Type B pancreatic cell (in vitro differentiated cells): ENCODE results near the gene MAP3K6. TPM values are rescaled to one million over a fixed set of nuclear protein-coding genes. Genes with fewer than 3 reads are reported as not detected.
A peak's percentile ranks its signal among the peaks of the same experiment; 100 is the strongest.

Source experiments
- DNase-seq: peaks from one replicate; pipeline ENCODE4 v3.0.0; 2021; ENCODE audit warnings: mixed read lengths; ENCODE audit not compliant: unreplicated experiment; ENCODE audit errors: extremely low spot score
- H3K27ac Mint-ChIP-seq: 2 replicates; pipeline ENCODE4 v1.8.0; 2021; ENCODE audit warnings: mild to moderate bottlenecking, mixed read lengths
- H3K27me3 Mint-ChIP-seq: 2 replicates; pipeline ENCODE4 v1.8.0; 2021; ENCODE audit warnings: mixed read lengths
- H3K36me3 Mint-ChIP-seq: 2 replicates; pipeline ENCODE4 v1.8.0; 2021; ENCODE audit warnings: mixed read lengths
- H3K4me1 Mint-ChIP-seq: one replicate; pipeline ENCODE4 v1.8.0; 2021; ENCODE audit warnings: mixed read lengths; ENCODE audit not compliant: unreplicated experiment
- H3K4me3 Mint-ChIP-seq: 2 replicates; pipeline ENCODE4 v1.8.0; 2021; ENCODE audit warnings: mild to moderate bottlenecking, mixed read lengths
- H3K9me3 Mint-ChIP-seq: 2 replicates; pipeline ENCODE4 v1.8.0; 2021; ENCODE audit warnings: mixed read lengths
- CTCF ChIP-seq: fragments of 200-600 bp; sonication (generic); conservative IDR thresholded peaks from 2 replicates; pipeline ENCODE4 v1.5.0; 2021; ENCODE audit warnings: antibody characterized with exemption, mild to moderate bottlenecking
- total RNA-seq: library from RNA; stranded (reverse); gene quantifications from 2 replicates; pipeline ENCODE4 v1.2.1, GENCODE V29; 2021; ENCODE audit warnings: low replicate concordance

The MAP3K6 gene
- total RNA-seq, 1 donor from 2014 or later, result 15.6 TPM

- no peak for TF ChIP-seq CTCF
- H3K9me3 Mint-ChIP-seq, result no peaks in the 10 kb centered on the region
- no peak for DNase-seq
- H3K27me3 Mint-ChIP-seq, result no peaks in the 10 kb centered on the region
- peaks cover 37% of the 10 kb centered on the region for H3K4me1 Mint-ChIP-seq
- peak overlapping the region; percentile 93 for H3K27ac Mint-ChIP-seq
- H3K4me3 Mint-ChIP-seq, result peak overlapping the region; percentile 96
- H3K36me3 Mint-ChIP-seq, result no peaks in the 10 kb centered on the region
Measured at GRCh38 chr1:27322569-27323240, 44.1 kb downstream of the MAP3K6 start.

GRCh38 chr1:27321813-27322568, 44.8 kb downstream of the MAP3K6 start, which contains the start of gene TMEM222:
Gene TMEM222, plus strand, starts transcription at chr1:27322163. Its CDS starts 35 bp downstream, at chr1:27322198.
- H3K9me3 Mint-ChIP-seq, result no peaks in the 10 kb centered on the region
- H3K36me3 Mint-ChIP-seq, result no peaks in the 10 kb centered on the region

GRCh38 chr1:27318596-27318995, 48.2 kb downstream of the MAP3K6 start:
- Mint-ChIP-seq H3K4me1 (peaks cover 31% of the 10 kb centered on the region), H3K36me3 (no peaks in the 10 kb centered on the region), H3K27me3 (no peaks in the 10 kb centered on the region), H3K4me3 (peak overlapping the region; percentile 47), H3K9me3 (no peaks in the 10 kb centered on the region), H3K27ac (peak overlapping the region; percentile 36)
- TF ChIP-seq CTCF, result no peak
- DNase-seq, result no peak

More at GRCh38 chr1:27321813-27322568, 44.8 kb downstream of the MAP3K6 start, which contains the start of gene TMEM222:
- H3K27me3 Mint-ChIP-seq, result no peaks in the 10 kb centered on the region
- peak within 1 kb of the TSS; percentile 93 for H3K27ac Mint-ChIP-seq
- TF ChIP-seq CTCF, result peak; percentile 25
- peak; percentile 99 for DNase-seq
- peaks cover 36% of the 10 kb centered on the region for H3K4me1 Mint-ChIP-seq
- peak within 1 kb of the TSS; percentile 96 for H3K4me3 Mint-ChIP-seq

- Mint-ChIP-seq H3K36me3 (no peaks in the 10 kb centered on the region), H3K27ac (peak overlapping the region; percentile 36), H3K4me3 (peak overlapping the region; percentile 47), H3K4me1 (peaks cover 30% of the 10 kb centered on the region), H3K9me3 (no peaks in the 10 kb centered on the region), H3K27me3 (no peaks in the 10 kb centered on the region)
- no peak for DNase-seq
- no peak for TF ChIP-seq CTCF
Measured at GRCh38 chr1:27318136-27318535, 48.6 kb downstream of the MAP3K6 start.

GRCh38 chr1:27316860-27317259, 49.9 kb downstream of the MAP3K6 start:
- Mint-ChIP-seq H3K9me3 (no peaks in the 10 kb centered on the region), H3K36me3 (no peaks in the 10 kb centered on the region), H3K27ac (no peak overlapping the region), H3K4me3 (no peak overlapping the region), H3K4me1 (peaks cover 29% of the 10 kb centered on the region), H3K27me3 (no peaks in the 10 kb centered on the region)
- TF ChIP-seq CTCF, result no peak
- DNase-seq, result no peak
